GM23338 (cell line): ENCODE measurements around the gene SEZ6. TPM values are rescaled to one million over a fixed set of nuclear protein-coding genes. Genes with fewer than 3 reads are reported as not detected.

Source experiments
- ATAC-seq: fragments of 200-7000 bp; cut with Tn5 transposase; 3 replicates; pipeline ENCODE4 v1.9.1; 2020
- DNase-seq: peaks from one replicate; pipeline ENCODE4 v3.0.0-alpha.2; 2015; ENCODE audit warnings: low spot score
- H2AFZ ChIP-seq: fragments of 200-600 bp; sonication (generic); 2 replicates; pipeline ENCODE4 v1.8.0; 2016; ENCODE audit warnings: antibody characterized with exemption, mild to moderate bottlenecking, moderate library complexity
- H3F3A ChIP-seq: fragments of 200-600 bp; sonication (generic); replicated peaks from 2 replicates; pipeline ENCODE4 v1.8.0; 2017; ENCODE audit warnings: antibody characterized with exemption, mixed run types, low read depth
- H3K27ac ChIP-seq: fragments of 200-600 bp; sonication (generic); 2 replicates; pipeline ENCODE4 v1.6.1; 2016; ENCODE audit warnings: low read depth
- H3K27me3 ChIP-seq: fragments of 200-600 bp; sonication (generic); 2 replicates; pipeline ENCODE4 v1.8.0; 2016; ENCODE audit warnings: mild to moderate bottlenecking, mixed run types, moderate library complexity; ENCODE audit not compliant: insufficient read depth
- H3K36me3 ChIP-seq: fragments of 200-600 bp; sonication (generic); 2 replicates; pipeline ENCODE4 v1.8.0; 2016; ENCODE audit warnings: mild to moderate bottlenecking; ENCODE audit not compliant: insufficient read depth
- H3K4me1 ChIP-seq: fragments of 200-600 bp; sonication (generic); 2 replicates; pipeline ENCODE4 v1.8.0; 2016; ENCODE audit warnings: mild to moderate bottlenecking, moderate library complexity; ENCODE audit not compliant: insufficient read depth
- H3K4me2 ChIP-seq: fragments of 200-600 bp; sonication (generic); 2 replicates; pipeline ENCODE4 v1.7.1; 2017; ENCODE audit warnings: mixed run types
- H3K4me3 ChIP-seq: fragments of 200-600 bp; sonication (generic); 2 replicates; pipeline ENCODE4 v1.6.1; 2016; ENCODE audit warnings: mixed run types
- H3K79me2 ChIP-seq: fragments of 200-600 bp; sonication (generic); replicated peaks from 2 replicates; pipeline ENCODE4 v1.8.0; 2017; ENCODE audit warnings: mild to moderate bottlenecking; ENCODE audit not compliant: insufficient read depth
- H3K9me2 ChIP-seq: fragments of 200-600 bp; sonication (generic); 2 replicates; pipeline ENCODE4 v1.8.0; 2017; ENCODE audit not compliant: insufficient read depth
- H4K20me1 ChIP-seq: fragments of 200-600 bp; sonication (generic); replicated peaks from 2 replicates; pipeline ENCODE4 v1.8.0; 2017; ENCODE audit warnings: mild to moderate bottlenecking; ENCODE audit not compliant: insufficient read depth
- H3K27ac Mint-ChIP-seq: 2 replicates; pipeline ENCODE4 v1.8.0; 2020; ENCODE audit warnings: inconsistent platforms, mild to moderate bottlenecking, moderate library complexity, mixed read lengths
- H3K27me3 Mint-ChIP-seq: 3 replicates; pipeline ENCODE4 v1.8.0; 2022; ENCODE audit warnings: low read depth, mild to moderate bottlenecking, moderate library complexity, mixed read lengths, inconsistent platforms; ENCODE audit not compliant: insufficient read depth, poor library complexity
- H3K36me3 Mint-ChIP-seq: 3 replicates; pipeline ENCODE4 v1.8.0; 2021; ENCODE audit warnings: low read depth, mild to moderate bottlenecking, inconsistent platforms, moderate library complexity, mixed read lengths
- H3K4me1 Mint-ChIP-seq: 3 replicates; pipeline ENCODE4 v1.8.0; 2020; ENCODE audit warnings: mild to moderate bottlenecking, inconsistent platforms, mixed read lengths
- H3K4me3 Mint-ChIP-seq: 3 replicates; pipeline ENCODE4 v1.8.0; 2021; ENCODE audit warnings: moderate library complexity, mild to moderate bottlenecking, inconsistent platforms, mixed read lengths
- H3K9me3 Mint-ChIP-seq: 3 replicates; pipeline ENCODE4 v1.8.0; 2020; ENCODE audit warnings: moderate library complexity, mild to moderate bottlenecking, inconsistent platforms, mixed read lengths
- CREB1 ChIP-seq: fragments of 250-450 bp; sonication (Bioruptor Pico); IDR thresholded peaks from 2 replicates; pipeline ENCODE4 v1.5.0; 2020; ENCODE audit warnings: low read depth, mild to moderate bottlenecking, moderate library complexity
- EZH2 ChIP-seq: fragments of 200-600 bp; sonication (generic); IDR thresholded peaks from one replicate; pipeline ENCODE4 v1.8.0; 2017; ENCODE audit warnings: antibody characterized with exemption, mild to moderate bottlenecking, low read depth; ENCODE audit not compliant: unreplicated experiment
- EZH2phosphoT487 ChIP-seq: fragments of 200-600 bp; sonication (generic); IDR thresholded peaks from one replicate; pipeline ENCODE4 v1.8.1; 2018; ENCODE audit warnings: antibody characterized with exemption; ENCODE audit not compliant: unreplicated experiment
- JUNB ChIP-seq: IDR thresholded peaks from one replicate; pipeline ENCODE4 v1.6.1; 2016; ENCODE audit warnings: antibody characterized with exemption; ENCODE audit not compliant: unreplicated experiment
- NANOG ChIP-seq: IDR thresholded peaks from 2 replicates; pipeline ENCODE4 v1.6.1; 2016; ENCODE audit warnings: antibody characterized with exemption, borderline replicate concordance
- POLR2AphosphoS5 ChIP-seq: IDR thresholded peaks from 2 replicates; pipeline ENCODE4 v1.6.1; 2016; ENCODE audit warnings: antibody characterized with exemption, low read depth
- STAT1 ChIP-seq: IDR thresholded peaks from one replicate; pipeline ENCODE4 v1.6.1; 2016; ENCODE audit warnings: antibody characterized with exemption; ENCODE audit not compliant: unreplicated experiment
- ZNF114 ChIP-seq: fragments of 250-450 bp; sonication (Bioruptor Pico); IDR thresholded peaks from 2 replicates; pipeline ENCODE4 v1.5.0; 2020; ENCODE audit warnings: mild to moderate bottlenecking, moderate library complexity
- ZNF331 ChIP-seq: fragments of 250-450 bp; sonication (Bioruptor Pico); IDR thresholded peaks from 2 replicates; pipeline ENCODE4 v1.5.0; 2020; ENCODE audit warnings: low read depth, mild to moderate bottlenecking, moderate library complexity
- polyA plus RNA-seq: library from polyadenylated mRNA; unstranded; fragments of >200 nt; fragmentation: Nextera tagmentation; extraction: Ambion mirVana; gene quantifications from 2 replicates; pipeline ENCODE4 v1.2.1, GENCODE V29; 2016
- total RNA-seq: library from RNA; depleted of rRNA; stranded (reverse); fragments of >200 nt; shearing (Covaris generic); gene quantifications from 2 replicates; pipeline ENCODE4 v1.2.3, GENCODE V29; 2014
- TF ChIP-seq, protein P1 (sequence below): IDR thresholded peaks from one replicate; pipeline ENCODE4 v1.6.1; 2018; ENCODE audit warnings: antibody characterized with exemption; ENCODE audit not compliant: unreplicated experiment
- TF ChIP-seq, protein P2 (sequence below): IDR thresholded peaks from 2 replicates; pipeline ENCODE4 v1.6.1; 2016; ENCODE audit warnings: antibody characterized with exemption
- TF ChIP-seq, protein P3 (sequence below): fragments of 250-450 bp; sonication (Bioruptor Pico); IDR thresholded peaks from 2 replicates; pipeline ENCODE4 v1.5.0; 2020; ENCODE audit warnings: mild to moderate bottlenecking, moderate library complexity
- TF ChIP-seq, protein P4 (sequence below), 2 experiments: fragments of 200-600 bp in 1 of 2; sonication (generic) in 1 of 2; conservative IDR thresholded peaks; 2 replicates each; pipeline versions ENCODE4 v1.5.1 to v1.6.1; 2016 to 2017; ENCODE audit warnings: antibody characterized with exemption in 2 of 2, low read depth in 2 of 2, mild to moderate bottlenecking in 2 of 2, moderate library complexity in 1 of 2

The SEZ6 gene
- total and polyA plus RNA-seq, 2 experiments from 2014 or later, result 1.0 to 6.5 TPM

DNA sequence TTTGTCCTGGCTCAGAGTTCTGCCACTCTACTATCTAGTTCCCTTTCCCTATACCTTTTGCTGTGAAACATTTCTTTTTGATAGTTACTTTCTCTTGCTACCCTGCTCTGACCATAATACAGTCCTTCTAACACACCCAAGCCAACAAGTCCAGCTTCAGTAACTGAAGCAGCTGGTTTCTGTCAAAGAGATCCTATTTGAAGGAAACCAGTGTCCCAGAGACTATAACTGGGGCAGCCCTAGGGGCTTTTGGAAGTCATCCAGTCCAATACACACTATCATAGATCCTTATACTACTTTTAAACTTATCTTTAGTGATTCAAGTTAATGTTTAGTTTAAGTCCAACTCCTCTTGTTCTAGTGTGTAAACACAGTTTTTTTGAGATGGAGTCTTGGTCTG lies 85.6 kb downstream of the SEZ6 start:
- peaks cover 51% of the 10 kb centered on the region for H3F3A ChIP-seq
- Mint-ChIP-seq H3K9me3 (no peaks in the 10 kb centered on the region), H3K4me3 (no peak overlapping the region), H3K36me3 (peaks cover 96% of the 10 kb centered on the region), H3K4me1 (no peaks in the 10 kb centered on the region), H3K27ac (no peak overlapping the region), H3K27me3 (peaks cover 2% of the 10 kb centered on the region)
- H3K9me2 ChIP-seq, result no peaks in the 10 kb centered on the region
- no peaks in the 10 kb centered on the region for H3K27me3 ChIP-seq
- ATAC-seq (no peak), DNase-seq (no peak)
- no peak overlapping the region; the same call in 1 of the 2 replicates for H3K27ac ChIP-seq
- H3K79me2 ChIP-seq, result peaks cover 34% of the 10 kb centered on the region
- no peak overlapping the region for H3K4me2 ChIP-seq
- TF ChIP-seq STAT1 (no peak), POLR2AphosphoS5 (no peak), ZNF114 (CRISPR knock-in tag) (no peak), EZH2 (no peak), NANOG (no peak), JUNB (no peak), CREB1 (CRISPR knock-in tag) (no peak), ZNF331 (CRISPR knock-in tag) (no peak), EZH2phosphoT487 (no peak)
- TF ChIP-seq, protein P1, sequence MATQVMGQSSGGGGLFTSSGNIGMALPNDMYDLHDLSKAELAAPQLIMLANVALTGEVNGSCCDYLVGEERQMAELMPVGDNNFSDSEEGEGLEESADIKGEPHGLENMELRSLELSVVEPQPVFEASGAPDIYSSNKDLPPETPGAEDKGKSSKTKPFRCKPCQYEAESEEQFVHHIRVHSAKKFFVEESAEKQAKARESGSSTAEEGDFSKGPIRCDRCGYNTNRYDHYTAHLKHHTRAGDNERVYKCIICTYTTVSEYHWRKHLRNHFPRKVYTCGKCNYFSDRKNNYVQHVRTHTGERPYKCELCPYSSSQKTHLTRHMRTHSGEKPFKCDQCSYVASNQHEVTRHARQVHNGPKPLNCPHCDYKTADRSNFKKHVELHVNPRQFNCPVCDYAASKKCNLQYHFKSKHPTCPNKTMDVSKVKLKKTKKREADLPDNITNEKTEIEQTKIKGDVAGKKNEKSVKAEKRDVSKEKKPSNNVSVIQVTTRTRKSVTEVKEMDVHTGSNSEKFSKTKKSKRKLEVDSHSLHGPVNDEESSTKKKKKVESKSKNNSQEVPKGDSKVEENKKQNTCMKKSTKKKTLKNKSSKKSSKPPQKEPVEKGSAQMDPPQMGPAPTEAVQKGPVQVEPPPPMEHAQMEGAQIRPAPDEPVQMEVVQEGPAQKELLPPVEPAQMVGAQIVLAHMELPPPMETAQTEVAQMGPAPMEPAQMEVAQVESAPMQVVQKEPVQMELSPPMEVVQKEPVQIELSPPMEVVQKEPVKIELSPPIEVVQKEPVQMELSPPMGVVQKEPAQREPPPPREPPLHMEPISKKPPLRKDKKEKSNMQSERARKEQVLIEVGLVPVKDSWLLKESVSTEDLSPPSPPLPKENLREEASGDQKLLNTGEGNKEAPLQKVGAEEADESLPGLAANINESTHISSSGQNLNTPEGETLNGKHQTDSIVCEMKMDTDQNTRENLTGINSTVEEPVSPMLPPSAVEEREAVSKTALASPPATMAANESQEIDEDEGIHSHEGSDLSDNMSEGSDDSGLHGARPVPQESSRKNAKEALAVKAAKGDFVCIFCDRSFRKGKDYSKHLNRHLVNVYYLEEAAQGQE, result no peak
- TF ChIP-seq, protein P2, sequence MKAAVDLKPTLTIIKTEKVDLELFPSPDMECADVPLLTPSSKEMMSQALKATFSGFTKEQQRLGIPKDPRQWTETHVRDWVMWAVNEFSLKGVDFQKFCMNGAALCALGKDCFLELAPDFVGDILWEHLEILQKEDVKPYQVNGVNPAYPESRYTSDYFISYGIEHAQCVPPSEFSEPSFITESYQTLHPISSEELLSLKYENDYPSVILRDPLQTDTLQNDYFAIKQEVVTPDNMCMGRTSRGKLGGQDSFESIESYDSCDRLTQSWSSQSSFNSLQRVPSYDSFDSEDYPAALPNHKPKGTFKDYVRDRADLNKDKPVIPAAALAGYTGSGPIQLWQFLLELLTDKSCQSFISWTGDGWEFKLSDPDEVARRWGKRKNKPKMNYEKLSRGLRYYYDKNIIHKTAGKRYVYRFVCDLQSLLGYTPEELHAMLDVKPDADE, result no peak
- TF ChIP-seq, protein P3, sequence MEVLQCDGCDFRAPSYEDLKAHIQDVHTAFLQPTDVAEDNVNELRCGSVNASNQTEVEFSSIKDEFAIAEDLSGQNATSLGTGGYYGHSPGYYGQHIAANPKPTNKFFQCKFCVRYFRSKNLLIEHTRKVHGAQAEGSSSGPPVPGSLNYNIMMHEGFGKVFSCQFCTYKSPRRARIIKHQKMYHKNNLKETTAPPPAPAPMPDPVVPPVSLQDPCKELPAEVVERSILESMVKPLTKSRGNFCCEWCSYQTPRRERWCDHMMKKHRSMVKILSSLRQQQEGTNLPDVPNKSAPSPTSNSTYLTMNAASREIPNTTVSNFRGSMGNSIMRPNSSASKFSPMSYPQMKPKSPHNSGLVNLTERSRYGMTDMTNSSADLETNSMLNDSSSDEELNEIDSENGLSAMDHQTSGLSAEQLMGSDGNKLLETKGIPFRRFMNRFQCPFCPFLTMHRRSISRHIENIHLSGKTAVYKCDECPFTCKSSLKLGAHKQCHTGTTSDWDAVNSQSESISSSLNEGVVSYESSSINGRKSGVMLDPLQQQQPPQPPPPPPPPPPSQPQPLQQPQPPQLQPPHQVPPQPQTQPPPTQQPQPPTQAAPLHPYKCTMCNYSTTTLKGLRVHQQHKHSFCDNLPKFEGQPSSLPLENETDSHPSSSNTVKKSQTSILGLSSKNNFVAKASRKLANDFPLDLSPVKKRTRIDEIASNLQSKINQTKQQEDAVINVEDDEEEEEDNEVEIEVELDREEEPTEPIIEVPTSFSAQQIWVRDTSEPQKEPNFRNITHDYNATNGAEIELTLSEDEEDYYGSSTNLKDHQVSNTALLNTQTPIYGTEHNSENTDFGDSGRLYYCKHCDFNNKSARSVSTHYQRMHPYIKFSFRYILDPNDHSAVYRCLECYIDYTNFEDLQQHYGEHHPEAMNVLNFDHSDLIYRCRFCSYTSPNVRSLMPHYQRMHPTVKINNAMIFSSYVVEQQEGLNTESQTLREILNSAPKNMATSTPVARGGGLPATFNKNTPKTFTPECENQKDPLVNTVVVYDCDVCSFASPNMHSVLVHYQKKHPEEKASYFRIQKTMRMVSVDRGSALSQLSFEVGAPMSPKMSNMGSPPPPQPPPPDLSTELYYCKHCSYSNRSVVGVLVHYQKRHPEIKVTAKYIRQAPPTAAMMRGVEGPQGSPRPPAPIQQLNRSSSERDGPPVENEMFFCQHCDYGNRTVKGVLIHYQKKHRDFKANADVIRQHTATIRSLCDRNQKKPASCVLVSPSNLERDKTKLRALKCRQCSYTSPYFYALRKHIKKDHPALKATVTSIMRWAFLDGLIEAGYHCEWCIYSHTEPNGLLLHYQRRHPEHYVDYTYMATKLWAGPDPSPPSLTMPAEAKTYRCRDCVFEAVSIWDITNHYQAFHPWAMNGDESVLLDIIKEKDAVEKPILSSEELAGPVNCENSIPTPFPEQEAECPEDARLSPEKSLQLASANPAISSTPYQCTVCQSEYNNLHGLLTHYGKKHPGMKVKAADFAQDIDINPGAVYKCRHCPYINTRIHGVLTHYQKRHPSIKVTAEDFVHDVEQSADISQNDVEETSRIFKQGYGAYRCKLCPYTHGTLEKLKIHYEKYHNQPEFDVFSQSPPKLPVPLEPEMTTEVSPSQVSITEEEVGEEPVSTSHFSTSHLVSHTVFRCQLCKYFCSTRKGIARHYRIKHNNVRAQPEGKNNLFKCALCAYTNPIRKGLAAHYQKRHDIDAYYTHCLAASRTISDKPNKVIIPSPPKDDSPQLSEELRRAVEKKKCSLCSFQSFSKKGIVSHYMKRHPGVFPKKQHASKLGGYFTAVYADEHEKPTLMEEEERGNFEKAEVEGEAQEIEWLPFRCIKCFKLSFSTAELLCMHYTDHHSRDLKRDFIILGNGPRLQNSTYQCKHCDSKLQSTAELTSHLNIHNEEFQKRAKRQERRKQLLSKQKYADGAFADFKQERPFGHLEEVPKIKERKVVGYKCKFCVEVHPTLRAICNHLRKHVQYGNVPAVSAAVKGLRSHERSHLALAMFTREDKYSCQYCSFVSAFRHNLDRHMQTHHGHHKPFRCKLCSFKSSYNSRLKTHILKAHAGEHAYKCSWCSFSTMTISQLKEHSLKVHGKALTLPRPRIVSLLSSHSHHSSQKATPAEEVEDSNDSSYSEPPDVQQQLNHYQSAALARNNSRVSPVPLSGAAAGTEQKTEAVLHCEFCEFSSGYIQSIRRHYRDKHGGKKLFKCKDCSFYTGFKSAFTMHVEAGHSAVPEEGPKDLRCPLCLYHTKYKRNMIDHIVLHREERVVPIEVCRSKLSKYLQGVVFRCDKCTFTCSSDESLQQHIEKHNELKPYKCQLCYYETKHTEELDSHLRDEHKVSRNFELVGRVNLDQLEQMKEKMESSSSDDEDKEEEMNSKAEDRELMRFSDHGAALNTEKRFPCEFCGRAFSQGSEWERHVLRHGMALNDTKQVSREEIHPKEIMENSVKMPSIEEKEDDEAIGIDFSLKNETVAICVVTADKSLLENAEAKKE (CRISPR knock-in tag), result no peak
- TF ChIP-seq, protein P4, sequence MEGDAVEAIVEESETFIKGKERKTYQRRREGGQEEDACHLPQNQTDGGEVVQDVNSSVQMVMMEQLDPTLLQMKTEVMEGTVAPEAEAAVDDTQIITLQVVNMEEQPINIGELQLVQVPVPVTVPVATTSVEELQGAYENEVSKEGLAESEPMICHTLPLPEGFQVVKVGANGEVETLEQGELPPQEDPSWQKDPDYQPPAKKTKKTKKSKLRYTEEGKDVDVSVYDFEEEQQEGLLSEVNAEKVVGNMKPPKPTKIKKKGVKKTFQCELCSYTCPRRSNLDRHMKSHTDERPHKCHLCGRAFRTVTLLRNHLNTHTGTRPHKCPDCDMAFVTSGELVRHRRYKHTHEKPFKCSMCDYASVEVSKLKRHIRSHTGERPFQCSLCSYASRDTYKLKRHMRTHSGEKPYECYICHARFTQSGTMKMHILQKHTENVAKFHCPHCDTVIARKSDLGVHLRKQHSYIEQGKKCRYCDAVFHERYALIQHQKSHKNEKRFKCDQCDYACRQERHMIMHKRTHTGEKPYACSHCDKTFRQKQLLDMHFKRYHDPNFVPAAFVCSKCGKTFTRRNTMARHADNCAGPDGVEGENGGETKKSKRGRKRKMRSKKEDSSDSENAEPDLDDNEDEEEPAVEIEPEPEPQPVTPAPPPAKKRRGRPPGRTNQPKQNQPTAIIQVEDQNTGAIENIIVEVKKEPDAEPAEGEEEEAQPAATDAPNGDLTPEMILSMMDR (conservative IDR thresholded peaks at IDR 0.05; ENCODE audit: low read depth in 2 of 2), result no peak
- no peak overlapping the region for H2AFZ ChIP-seq
- H3K4me3 ChIP-seq, result no peak overlapping the region
- peaks cover 27% of the 10 kb centered on the region for H4K20me1 ChIP-seq
- H3K36me3 ChIP-seq, result peaks cover 82% of the 10 kb centered on the region
- H3K4me1 ChIP-seq, result no peaks in the 10 kb centered on the region
